HCT116 (cell line): ENCODE measurements around the gene HDAC7. TPM values are rescaled to one million over a fixed set of nuclear protein-coding genes. Genes with fewer than 3 reads are reported as not detected.

Experiments
- ATAC-seq: fragments of 200-7000 bp; cut with Tn5 transposase; 2 replicates; pipeline ENCODE4 v1.9.1; 2020; ENCODE audit warnings: mild to moderate bottlenecking, moderate library complexity
- BruUV-seq: library from RNA; stranded (reverse); fragments of 400-500 nt; replicated peaks from 2 replicates; lab custom pipeline; 2021; lab: Mats Ljungman, UMichigan
- CTCF ChIA-PET: fragments of 300-600 bp; sonication (Branson Sonifier 250); formaldehyde crosslinking; loops from one replicate; lab custom pipeline; 2021; ENCODE audit warnings: antibody characterized with exemption; lab: Charles Lee
- POLR2A ChIA-PET: fragments of 300-600, 350-600 bp; sonication (Branson Sonifier 250); formaldehyde crosslinking; loops from one replicate; lab custom pipeline; 2021; ENCODE audit warnings: antibody characterized with exemption; lab: Charles Lee
- RAD21 ChIA-PET, 2 experiments: fragments of 300-600 bp; sonication (Branson Sonifier 250); formaldehyde crosslinking; loops; one replicate each; lab custom pipeline; 2023; ENCODE audit warnings: low total read pairs in 2 of 2; ENCODE audit not compliant: uncharacterized antibody in 2 of 2, unreplicated experiment in 2 of 2, low non-redundant PET in 1 of 2; lab: Charles Lee
- DNase-seq: peaks from one replicate; pipeline ENCODE4 v3.0.0-alpha.2; 2010; ENCODE audit warnings: low read depth, low spot score
- H2AFZ ChIP-seq: fragments of 200-600 bp; shearing (Covaris generic), sonication (generic); 2 replicates; pipeline ENCODE4 v1.6.1; 2017; ENCODE audit warnings: low read depth, mixed run types, mixed read lengths, antibody characterized with exemption, low read length; ENCODE audit not compliant: poor library complexity, severe bottlenecking
- H3K27ac ChIP-seq: 2 replicates; pipeline ENCODE4 v1.5.1; 2012; ENCODE audit warnings: low read depth, low read length
- H3K27me3 ChIP-seq: fragments of 200-600 bp; sonication (generic); 2 replicates; pipeline ENCODE4 v1.6.1; 2016; ENCODE audit warnings: mixed run types, low read length, mixed read lengths; ENCODE audit not compliant: insufficient read depth
- H3K36me3 ChIP-seq, 2 experiments: fragments of 200-500 bp in 1 of 2; fragments of 200-600 bp in 1 of 2; sonication (Bioruptor generic) in 1 of 2; sonication (generic) in 1 of 2; 2 replicates each; pipeline versions ENCODE4 v1.5.1 to v1.6.1; 2014 to 2016; ENCODE audit warnings: low read length in 2 of 2, inconsistent platforms in 1 of 2, mixed read lengths in 1 of 2, mixed run types in 1 of 2; ENCODE audit not compliant: insufficient read depth in 2 of 2, control insufficient read depth in 1 of 2
- H3K4me1 ChIP-seq, 2 experiments: fragments of 200-600 bp in 1 of 2; sonication (generic) in 1 of 2; 2 replicates each; pipeline versions ENCODE4 v1.5.1 to v1.6.1; 2012 to 2017; ENCODE audit warnings: low read length in 2 of 2, inconsistent platforms in 1 of 2, mild to moderate bottlenecking in 1 of 2, mixed read lengths in 1 of 2, mixed run types in 1 of 2, moderate library complexity in 1 of 2; ENCODE audit not compliant: insufficient read depth in 2 of 2, control insufficient read depth in 1 of 2
- H3K4me2 ChIP-seq: fragments of 200-600 bp; sonication (generic); 2 replicates; pipeline ENCODE4 v1.6.1; 2017; ENCODE audit warnings: mixed run types, low read length, mixed read lengths
- H3K4me3 ChIP-seq, 2 experiments: fragments of 200-600 bp in 1 of 2; sonication (generic) in 1 of 2; replicated peaks in 1 of 2; 2 replicates each; pipeline ENCODE4 v1.5.1; 2011 to 2016; ENCODE audit warnings: low read length in 2 of 2, control low read depth in 1 of 2, low read depth in 1 of 2, mild to moderate bottlenecking in 1 of 2, mixed read lengths in 1 of 2, mixed run types in 1 of 2
- H3K79me2 ChIP-seq: fragments of 200-600 bp; sonication (generic); 2 replicates; pipeline ENCODE4 v1.6.1; 2017; ENCODE audit warnings: mild to moderate bottlenecking, mixed run types, low read length, moderate library complexity, mixed read lengths; ENCODE audit not compliant: insufficient read depth
- H3K9ac ChIP-seq: fragments of 200-600 bp; sonication (generic); 2 replicates; pipeline ENCODE4 v1.6.1; 2016; ENCODE audit warnings: low read length, mixed read lengths
- H3K9me2 ChIP-seq: fragments of 200-600 bp; sonication (generic), shearing (Covaris generic); 2 replicates; pipeline ENCODE4 v1.6.1; 2017; ENCODE audit warnings: mixed run types, mild to moderate bottlenecking, moderate library complexity; ENCODE audit not compliant: insufficient read depth
- H3K9me3 ChIP-seq, 2 experiments: fragments of 200-500 bp in 1 of 2; fragments of 200-600 bp in 1 of 2; sonication (Bioruptor generic) in 1 of 2; sonication (generic) in 1 of 2; 2 replicates each; pipeline ENCODE4 v1.6.1; 2014 to 2017; ENCODE audit warnings: low read length in 2 of 2, mixed read lengths in 2 of 2, inconsistent platforms in 1 of 2, low read depth in 1 of 2, mild to moderate bottlenecking in 1 of 2, mixed run types in 1 of 2, moderate library complexity in 1 of 2; ENCODE audit not compliant: control insufficient read depth in 1 of 2, insufficient read depth in 1 of 2
- H4K20me1 ChIP-seq: fragments of 200-600 bp; sonication (generic), shearing (Covaris generic); 2 replicates; pipeline ENCODE4 v1.6.1; 2017; ENCODE audit warnings: mixed run types, mild to moderate bottlenecking, moderate library complexity; ENCODE audit not compliant: insufficient read depth
- CEBPB ChIP-seq: IDR thresholded peaks from 2 replicates; pipeline ENCODE4 v1.6.1; 2012; ENCODE audit warnings: low read depth
- EZH2 ChIP-seq: fragments of 200-600 bp; sonication (generic); IDR thresholded peaks from 2 replicates; pipeline ENCODE4 v1.6.1; 2017; ENCODE audit warnings: antibody characterized with exemption, mixed run types
- EZH2phosphoT487 ChIP-seq: fragments of 200-600 bp; IDR thresholded peaks from 2 replicates; pipeline ENCODE4 v1.6.1; 2018; ENCODE audit warnings: antibody characterized with exemption, borderline replicate concordance
- FOSL1 ChIP-seq: IDR thresholded peaks from 2 replicates; pipeline ENCODE4 v1.6.1; 2012; ENCODE audit warnings: low read depth
- MAX ChIP-seq: IDR thresholded peaks from 2 replicates; pipeline ENCODE4 v1.6.1; 2012
- POLR2A ChIP-seq: IDR thresholded peaks from 2 replicates; pipeline ENCODE4 v1.7.0; 2011; ENCODE audit warnings: borderline replicate concordance; ENCODE audit not compliant: insufficient read depth, insufficient read length; ENCODE audit errors: extremely low read depth
- POLR2AphosphoS5 ChIP-seq: IDR thresholded peaks from 2 replicates; pipeline ENCODE4 v1.6.1; 2011; ENCODE audit warnings: mild to moderate bottlenecking, low read depth, low read length, moderate library complexity
- SRF ChIP-seq: IDR thresholded peaks from 2 replicates; pipeline ENCODE4 v1.6.1; 2012; ENCODE audit warnings: low read depth
- YY1 ChIP-seq: IDR thresholded peaks from 2 replicates; pipeline ENCODE4 v1.6.1; 2011; ENCODE audit warnings: low read length, low read depth, moderate library complexity, mild to moderate bottlenecking; ENCODE audit not compliant: insufficient replicate concordance; ENCODE audit errors: extremely low read depth
- ZFX ChIP-seq: fragments of 450-650 bp; IDR thresholded peaks from 2 replicates; pipeline ENCODE4 v1.6.1; 2017
- intact Hi-C: fragments of 100-400 bp; cut with micrococcal nuclease; formaldehyde crosslinking; loops from 2 replicates; pipeline ENCODE4 v1.10.0; 2022
- total RNA-seq: library from RNA; stranded (reverse); gene quantifications from one replicate; pipeline ENCODE4 v1.2.1, GENCODE V29; 2021; ENCODE audit not compliant: unreplicated experiment
- TF ChIP-seq, protein P1 (sequence below): IDR thresholded peaks from 2 replicates; pipeline ENCODE4 v1.6.1; 2011; ENCODE audit warnings: mild to moderate bottlenecking, low read length, moderate library complexity; ENCODE audit not compliant: insufficient replicate concordance; ENCODE audit errors: extremely low read depth

HDAC7 gene
- total RNA-seq, 1 experiment from 2014 or later: 38.1 TPM

- Histone ChIP-seq H3K9me3 (no peaks in the 10 kb centered on the region), H3K79me2 (no peaks in the 10 kb centered on the region)
- ChIA-PET RAD21 (no interaction called here), CTCF (no interaction called here)
- intact Hi-C loops: no loop called here
- no peak for TF ChIP-seq ZFX
- TF ChIP-seq, protein P1, sequence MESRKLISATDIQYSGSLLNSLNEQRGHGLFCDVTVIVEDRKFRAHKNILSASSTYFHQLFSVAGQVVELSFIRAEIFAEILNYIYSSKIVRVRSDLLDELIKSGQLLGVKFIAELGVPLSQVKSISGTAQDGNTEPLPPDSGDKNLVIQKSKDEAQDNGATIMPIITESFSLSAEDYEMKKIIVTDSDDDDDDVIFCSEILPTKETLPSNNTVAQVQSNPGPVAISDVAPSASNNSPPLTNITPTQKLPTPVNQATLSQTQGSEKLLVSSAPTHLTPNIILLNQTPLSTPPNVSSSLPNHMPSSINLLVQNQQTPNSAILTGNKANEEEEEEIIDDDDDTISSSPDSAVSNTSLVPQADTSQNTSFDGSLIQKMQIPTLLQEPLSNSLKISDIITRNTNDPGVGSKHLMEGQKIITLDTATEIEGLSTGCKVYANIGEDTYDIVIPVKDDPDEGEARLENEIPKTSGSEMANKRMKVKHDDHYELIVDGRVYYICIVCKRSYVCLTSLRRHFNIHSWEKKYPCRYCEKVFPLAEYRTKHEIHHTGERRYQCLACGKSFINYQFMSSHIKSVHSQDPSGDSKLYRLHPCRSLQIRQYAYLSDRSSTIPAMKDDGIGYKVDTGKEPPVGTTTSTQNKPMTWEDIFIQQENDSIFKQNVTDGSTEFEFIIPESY: no peak
- TF ChIP-seq YY1: no peak
- TF ChIP-seq POLR2A: no peak
- no peak for TF ChIP-seq EZH2phosphoT487
- no peak for TF ChIP-seq POLR2AphosphoS5
- no peak for TF ChIP-seq CEBPB
- TF ChIP-seq SRF: no peak
- no peak for TF ChIP-seq EZH2
- TF ChIP-seq FOSL1: no peak
- no peak for TF ChIP-seq MAX
- TF ChIP-seq, all 23 proteins: peak for 0
- no TSS peak for BruUV-seq
- Histone ChIP-seq H3K27ac (no peak overlapping the region), H3K36me3 (no peaks in the 10 kb centered on the region), H3K9me2 (no peaks in the 10 kb centered on the region), H2AFZ (no peak overlapping the region), H3K4me2 (no peak overlapping the region), H3K4me3 (no peak overlapping the region), H3K9ac (no peak overlapping the region), H4K20me1 (no peaks in the 10 kb centered on the region), H3K4me1 (peaks cover 21 to 36% of the 10 kb centered on the region in 2 experiments), H3K27me3 (no peaks in the 10 kb centered on the region)
- POLR2A ChIA-PET: no interaction called here
- DNase-seq: no peak
- ATAC-seq: no peak
Measured at GRCh38 chr12:47833591-47834012, 13.9 kb upstream of the HDAC7 start.
